SIG-M5 (cell line): ENCODE data around the gene DDX49.
"Not testable (repeated sequence)": the region's sequence is repeated elsewhere in the genome, so short reads cannot be mapped to it uniquely, and the experiment has no call there.

ENCODE experiments used
- DNase-seq: peaks from one replicate; lab custom pipeline; 2025; lab: John Stamatoyannopoulos, UW

DDX49 gene

DNA sequence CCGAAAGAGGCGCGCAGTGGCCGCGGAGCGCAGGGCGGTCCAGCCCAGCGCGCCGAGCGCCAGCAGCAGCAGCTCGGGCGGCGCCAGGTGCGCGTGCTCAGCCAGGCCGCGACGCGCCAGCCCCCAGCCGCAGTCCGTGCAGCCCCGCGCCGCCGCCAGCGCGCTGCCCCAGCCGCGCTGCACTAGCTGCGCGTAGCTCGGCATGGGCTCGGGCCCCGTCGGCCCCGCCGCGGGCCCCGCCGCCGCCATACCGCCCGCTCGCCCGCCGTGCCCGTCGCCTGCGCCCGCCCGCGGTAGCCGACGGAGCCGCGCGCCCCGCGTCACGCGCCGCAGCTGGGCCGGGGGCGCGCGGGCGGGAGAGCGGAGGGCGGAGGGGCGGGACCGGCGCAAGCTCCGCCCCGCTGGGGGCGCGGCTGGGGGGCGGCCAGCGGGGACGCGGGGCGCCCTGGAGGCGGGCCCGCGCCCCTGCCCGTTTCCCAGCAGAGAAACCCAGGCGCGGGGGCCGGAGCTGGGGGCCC lies 23.6 kb upstream of the DDX49 start, which contains the start of gene CERS1:
TSS of gene CERS1 (minus strand) at position 335 of the 518 bp plus-strand sequence. CDS start at position 249, 86 bp downstream.
- no peak for DNase-seq

DNA sequence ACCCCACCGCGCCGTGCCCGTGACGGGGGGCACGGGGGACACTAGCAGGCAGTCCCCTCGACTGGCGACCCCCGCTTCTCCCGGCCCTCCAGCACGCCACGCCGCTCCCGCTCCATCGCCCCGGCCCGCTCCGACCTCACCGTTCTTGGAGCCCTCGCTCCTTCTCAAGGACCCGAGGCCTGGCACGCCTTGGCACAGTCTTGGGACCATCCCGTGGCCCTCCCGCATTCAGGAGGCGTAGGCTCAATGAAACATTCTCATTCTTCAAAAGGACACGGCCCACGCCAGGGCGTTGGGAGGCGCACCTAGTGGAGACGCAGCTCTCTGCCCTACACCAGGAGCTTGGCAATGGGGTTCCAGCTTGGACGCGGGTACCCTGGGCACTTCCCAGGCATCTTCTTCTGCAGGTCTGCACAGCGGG lies 23.1 kb upstream of the DDX49 start:
- DNase-seq: no peak

DNA sequence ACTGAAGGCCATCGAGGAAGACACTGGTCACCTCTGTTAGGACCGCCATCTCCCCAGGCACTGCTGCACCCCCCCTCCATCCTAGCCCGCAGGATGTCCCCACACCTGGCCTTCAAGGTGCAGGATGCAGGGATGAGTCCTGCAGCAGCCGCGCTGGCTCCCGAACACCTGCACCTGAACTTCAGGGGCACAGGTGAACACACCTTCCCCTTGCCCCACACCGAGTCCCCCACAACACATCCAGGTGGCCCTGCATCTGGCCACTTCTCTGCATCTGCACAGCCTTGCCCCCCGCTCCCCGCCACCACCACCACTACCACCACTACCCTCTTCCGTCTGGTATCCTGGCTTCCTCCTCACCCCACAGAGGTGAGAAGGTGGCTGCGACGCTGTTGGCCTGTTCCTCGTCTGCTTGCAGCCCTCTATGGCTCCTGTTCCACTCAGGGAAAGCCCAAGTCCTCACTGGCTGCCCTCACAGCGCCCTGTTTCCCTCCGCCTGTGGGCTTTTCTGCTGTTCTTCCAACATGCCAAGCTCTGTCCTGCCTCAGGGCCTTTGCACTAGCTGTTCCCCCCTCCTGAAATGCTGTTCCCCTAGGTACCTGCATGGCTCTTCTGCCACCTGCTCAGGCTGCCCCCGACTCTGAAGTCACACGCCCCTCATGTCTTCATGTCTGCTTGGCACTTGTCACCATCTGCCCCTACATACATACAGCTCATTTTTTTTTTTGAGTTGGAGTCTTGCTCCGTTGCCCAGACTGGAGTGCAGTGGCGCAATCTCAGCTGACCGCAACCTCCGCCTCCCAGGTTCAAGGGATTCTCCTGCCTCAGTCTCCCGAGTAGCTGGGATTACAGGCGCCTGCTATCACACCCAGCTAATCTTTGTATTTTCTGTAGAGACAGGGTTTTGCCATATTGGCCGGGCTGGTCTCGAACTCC lies 22.2 kb upstream of the DDX49 start:
- DNase-seq: no peak

DNA sequence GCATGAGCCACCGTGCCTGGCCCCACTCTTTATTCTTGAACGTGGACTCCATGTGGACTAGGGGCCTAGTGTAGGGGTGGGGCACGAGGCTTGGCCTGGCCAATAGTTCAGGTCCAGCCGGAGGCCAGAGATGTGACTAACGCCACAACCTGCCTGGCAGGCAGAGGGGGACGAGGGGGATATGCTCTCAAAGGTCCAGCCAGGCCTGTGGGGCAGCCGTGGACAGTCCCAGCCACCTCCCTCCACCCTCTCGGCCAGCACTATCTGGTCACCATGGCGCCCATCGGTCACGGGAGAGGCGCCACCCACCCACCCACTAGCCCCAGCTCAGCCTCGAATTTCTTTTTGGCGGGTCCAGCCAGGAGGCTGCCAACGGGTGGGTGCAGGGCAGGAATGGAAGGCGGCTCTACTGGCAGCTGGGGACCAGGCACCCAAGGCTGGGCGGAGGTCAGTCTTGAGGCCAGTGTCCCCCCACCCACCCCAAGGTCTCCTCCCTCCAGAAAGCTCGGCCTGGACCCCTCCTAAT lies 21.4 kb upstream of the DDX49 start:
- DNase-seq: no peak

DNA sequence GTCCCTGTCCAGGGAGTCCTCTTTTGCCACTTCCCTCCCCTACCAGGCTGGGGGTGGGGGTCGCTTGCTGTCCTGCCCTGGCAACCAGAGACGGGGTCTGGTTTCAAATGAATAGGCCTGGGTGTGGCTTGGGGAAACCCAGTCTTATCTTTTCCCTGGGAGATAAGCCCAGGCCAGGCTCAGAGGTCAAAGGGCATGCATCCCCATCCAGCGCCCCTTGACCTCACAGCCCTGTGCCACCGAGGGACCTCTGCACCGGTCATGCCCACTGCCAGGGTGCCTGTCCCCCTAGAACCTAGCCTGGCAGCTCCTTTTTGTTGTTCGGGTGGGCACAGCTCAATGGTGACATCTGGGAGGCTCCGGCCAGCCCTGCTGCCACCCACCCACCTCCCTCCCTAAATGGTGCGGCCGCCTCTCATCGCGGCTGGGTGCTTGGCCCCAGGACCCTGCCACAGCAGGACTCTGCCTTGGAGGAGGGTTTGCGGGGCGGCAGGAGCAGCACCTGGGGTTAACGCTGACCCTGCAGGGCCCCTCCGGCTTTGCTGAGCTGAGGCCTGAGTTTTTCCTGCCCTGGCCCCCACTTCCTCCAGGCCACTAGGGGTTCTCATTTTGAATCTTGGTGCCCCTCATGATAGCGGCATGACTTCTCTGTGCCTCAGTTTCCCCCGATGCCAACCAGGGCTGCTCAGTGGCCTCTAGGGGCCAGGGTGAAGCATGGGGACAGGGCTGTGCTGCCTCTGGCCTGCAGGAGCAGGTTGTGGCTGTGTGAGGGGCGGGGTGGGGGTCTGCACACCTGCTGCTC lies 20.7 kb upstream of the DDX49 start:
- DNase-seq: no peak

DNA sequence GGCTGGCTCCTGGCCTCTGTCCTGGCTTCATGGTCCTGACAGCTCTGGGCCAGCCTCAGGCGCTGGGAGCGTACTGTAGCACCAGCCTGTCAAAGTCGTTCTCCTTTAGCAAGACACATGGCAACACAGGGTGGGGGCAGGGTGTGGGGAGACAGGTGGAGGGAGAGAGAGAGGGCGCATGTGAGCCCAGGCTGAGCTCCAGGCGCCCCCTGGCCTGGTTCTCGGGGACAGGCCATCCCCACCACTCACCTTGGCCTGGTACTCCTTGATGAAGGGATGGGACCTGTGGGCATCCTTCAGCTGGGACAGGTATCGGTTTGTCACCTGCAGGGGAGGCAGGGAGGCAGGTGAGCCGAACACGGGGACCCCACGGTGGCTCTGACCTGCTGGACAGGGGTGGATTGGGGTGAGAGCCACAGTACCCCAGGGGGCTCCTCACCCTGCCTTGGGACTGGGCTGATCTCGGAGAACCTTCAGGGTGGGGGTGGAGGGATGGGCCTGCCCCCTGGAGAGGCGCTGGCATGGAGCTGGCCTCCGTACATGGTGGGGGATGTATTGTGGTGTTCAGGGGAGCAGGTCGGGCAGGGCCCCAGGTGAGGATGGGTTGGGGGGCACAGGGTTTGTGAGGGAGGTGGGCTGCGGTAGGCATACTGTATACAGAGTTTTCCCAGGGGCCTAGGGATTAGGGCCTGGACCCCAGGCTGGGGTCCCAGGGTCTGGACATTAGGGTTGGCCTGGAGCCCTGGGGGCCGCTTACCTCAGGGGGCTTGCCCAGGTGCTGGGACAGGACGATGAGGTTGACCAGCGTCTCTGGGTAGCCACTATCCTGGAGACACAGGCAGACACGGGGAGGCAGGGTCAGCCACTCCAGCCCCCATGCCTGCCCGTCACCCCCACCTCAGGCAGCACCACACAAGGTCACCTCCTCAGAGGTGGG lies 19.6 kb upstream of the DDX49 start:
- no peak for DNase-seq

DNA sequence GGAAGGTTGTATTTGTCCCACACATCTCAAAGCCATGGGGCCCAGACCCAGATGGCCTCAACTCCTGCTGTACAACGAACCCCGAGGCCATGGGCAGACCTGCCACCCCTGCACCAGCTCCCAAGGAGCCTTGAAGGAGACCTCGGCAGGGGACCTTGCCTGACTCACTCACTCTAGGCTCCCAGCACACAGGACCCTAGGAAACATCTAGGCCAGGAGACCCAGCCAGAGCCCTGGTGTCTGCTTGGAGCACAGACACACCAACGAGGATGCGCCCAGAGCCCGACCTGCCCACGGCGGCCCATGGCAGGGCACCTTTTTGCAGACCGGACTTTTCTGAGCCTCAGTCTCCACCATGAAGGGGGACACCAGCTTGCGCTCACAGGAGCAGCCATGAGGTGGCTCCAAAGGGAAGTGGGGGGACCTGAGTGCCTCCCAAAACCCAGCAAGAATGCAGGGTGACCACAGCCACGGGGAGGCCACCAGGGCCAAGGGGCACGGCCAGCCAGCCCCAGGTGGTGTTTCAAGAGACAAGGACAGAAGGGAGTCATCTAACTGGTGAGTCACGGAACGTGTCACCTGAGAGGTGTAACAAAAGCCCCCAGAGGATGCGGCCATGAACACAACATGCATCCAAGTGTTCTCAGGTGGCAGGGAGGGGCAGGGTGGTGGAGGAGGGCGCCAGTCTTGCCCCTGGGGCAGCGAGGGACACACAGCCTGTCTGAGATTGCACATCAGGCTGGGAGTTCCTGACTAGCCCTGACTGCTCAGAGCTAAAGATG lies 18.6 kb upstream of the DDX49 start:
- no peak for DNase-seq

DNA sequence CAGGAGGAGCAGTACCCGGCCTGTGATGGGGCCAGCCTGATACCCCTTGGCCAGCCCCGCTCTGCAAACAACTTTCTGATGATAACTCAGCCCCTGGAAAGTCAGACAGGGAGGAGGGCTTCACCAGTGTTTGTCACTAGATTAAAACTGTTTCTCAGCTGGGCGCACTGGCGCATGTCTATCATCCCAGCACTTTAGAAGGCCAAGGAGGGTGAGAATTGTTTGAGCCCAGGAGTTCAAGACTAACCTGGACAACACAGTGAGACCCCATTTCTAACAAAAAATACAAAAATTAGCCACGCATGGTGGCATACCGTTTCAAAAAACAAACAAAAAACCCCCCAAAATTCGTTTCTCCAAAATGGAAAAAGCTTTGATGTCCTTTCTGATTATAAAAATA lies 18.0 kb upstream of the DDX49 start:
- no peak for DNase-seq

DNA sequence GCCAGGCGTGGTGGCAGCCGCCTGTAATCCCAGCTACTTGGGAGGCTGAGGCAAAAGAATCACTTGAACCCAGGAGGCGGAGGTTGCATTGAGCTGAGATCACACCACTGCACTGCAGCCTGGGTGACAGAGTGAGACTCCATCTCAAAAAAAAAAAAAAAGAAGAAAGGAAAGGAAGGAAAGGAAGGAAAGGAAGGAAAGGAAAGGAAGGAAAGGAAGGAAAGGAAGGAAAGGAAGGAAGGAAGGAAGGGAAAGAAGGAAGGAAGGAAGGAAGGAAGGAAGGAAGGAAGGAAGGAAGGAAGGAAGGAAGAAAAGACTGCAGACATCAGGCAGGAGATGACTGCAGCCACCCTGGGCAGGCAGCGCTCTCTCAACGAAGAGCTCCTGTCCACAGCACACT lies 17.0 kb upstream of the DDX49 start:
- DNase-seq: not testable (repeated sequence)

DNA sequence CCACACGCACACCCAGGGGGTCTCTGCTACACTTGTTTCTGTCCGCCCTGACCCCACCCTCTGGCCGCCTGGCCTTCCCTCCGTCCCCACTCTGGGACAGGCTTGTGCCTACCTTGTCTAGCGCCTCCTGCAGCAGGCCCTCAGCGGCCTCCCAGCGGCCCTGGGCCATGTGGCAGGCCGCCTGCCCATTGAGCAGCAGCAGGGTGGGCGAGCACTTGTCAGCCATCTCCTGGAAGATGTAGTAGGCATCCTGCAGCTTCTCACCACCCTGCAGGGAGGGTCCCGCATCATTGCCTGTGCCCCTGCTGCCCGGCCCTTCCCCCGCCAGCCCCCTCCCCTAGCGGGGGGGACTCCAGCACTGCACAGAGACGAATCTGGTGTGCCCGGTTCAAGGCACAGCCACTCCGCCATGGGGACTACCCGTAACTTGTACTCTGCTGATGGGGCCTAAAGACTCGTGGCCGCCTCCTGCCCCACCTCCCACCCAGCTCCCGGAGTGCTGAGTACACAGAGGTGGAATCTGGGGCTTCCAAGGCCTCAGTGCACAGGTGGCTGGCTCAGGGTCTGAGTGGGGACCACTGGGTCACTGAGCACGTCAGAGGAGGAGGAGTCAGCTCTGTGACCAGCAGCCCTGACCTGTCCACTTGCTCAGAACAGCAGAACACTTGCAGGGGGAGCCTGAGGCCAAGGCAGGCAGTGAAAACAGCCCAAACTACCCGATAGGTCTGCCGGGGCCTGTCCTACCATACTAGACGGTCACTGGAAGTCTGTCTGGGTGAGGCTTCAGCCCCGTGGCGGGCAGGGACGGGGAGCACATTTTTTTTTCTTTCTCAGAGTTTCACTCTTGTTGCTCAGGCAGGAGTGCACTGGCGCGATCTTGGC lies 16.1 kb upstream of the DDX49 start:
- DNase-seq: no peak

DNA sequence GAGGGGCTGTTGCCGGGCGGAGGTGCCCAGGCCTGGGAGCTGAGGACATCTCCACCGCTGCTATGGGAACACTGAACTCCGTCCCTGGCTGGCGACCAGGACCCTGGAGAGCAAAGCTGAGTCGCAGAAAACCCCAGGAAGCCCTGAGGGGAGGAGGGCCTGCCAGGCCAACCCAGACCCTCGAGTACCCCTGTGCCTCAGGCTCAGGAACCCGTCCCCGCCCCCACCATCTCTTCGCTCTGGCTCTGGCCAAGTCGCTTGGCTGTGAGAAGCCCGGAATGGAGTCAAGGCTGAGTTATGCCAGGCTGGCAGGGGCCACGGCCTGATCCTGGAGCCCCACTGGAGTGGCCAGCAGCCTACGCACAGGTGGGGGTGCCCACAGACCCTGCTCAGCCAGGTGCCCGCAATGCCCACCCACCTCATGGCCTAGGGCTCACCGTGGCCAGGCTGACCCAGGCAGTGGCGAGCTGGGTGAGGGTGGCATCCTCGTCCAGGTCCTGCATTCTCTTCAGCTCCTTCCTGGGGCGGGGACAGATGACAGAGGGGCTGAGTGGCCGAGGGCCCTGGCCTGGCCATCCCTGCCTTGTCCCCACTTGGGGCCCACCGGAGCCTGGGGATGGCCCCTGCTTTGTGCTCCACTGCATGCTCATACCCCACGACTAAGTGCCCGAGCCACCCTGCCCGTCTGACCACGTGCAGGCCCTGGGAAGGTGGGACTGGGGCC lies 15.0 kb upstream of the DDX49 start:
- DNase-seq: no peak

DNA sequence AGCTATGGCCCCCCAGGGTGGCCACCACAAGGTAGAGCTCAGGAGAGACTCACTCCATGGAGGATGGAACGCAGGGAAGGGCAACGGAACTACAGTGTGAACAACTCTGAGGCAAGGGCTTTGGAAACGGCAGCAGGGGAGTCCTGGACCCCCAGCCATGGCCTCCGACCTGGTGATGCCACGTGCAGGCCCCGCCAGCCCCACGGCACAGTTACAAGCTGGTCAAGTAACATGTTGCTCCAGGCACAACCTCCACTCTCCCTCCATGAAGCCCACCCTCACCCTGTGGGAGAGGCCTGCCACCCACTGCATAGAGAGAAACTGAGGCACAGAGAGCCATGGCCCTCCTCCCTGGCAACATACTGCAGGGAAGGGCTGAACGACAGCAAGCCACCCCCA lies 14.5 kb upstream of the DDX49 start:
- no peak for DNase-seq

DNA sequence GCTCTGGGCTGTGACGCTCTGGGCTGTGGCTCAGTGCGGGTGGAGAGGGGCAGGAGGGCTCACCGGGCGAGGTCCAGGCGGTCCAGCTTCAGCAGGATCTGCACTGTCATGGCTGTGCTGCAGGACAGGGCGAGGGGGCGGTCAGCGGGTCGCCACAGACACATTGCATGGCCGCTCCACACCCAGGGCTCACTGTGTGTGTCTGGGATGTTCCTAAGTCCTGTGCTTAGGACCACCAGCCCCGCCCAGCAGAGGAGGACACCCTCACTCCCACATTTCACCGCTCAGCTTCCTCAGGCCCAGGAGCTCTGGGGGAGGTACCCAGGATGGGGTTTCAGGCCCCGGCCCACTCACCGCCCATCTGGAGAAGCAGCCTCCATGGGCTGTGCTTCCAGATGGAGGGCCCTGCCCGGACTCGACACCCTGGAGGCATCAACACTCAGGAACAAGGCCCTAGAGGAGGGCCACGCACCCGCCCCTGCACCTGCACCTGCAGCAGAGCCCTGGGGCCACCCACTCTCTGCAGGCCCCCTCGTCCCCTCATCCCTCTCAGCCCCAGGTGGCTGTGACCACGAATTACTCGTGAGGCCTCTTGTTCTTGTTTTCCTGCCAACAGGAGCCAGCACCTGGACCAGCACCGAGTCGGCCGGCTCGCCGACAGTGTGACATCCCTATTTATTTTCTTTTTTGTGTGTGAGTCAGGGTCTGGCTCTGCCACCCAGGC lies 13.8 kb upstream of the DDX49 start:
- DNase-seq: no peak

DNA sequence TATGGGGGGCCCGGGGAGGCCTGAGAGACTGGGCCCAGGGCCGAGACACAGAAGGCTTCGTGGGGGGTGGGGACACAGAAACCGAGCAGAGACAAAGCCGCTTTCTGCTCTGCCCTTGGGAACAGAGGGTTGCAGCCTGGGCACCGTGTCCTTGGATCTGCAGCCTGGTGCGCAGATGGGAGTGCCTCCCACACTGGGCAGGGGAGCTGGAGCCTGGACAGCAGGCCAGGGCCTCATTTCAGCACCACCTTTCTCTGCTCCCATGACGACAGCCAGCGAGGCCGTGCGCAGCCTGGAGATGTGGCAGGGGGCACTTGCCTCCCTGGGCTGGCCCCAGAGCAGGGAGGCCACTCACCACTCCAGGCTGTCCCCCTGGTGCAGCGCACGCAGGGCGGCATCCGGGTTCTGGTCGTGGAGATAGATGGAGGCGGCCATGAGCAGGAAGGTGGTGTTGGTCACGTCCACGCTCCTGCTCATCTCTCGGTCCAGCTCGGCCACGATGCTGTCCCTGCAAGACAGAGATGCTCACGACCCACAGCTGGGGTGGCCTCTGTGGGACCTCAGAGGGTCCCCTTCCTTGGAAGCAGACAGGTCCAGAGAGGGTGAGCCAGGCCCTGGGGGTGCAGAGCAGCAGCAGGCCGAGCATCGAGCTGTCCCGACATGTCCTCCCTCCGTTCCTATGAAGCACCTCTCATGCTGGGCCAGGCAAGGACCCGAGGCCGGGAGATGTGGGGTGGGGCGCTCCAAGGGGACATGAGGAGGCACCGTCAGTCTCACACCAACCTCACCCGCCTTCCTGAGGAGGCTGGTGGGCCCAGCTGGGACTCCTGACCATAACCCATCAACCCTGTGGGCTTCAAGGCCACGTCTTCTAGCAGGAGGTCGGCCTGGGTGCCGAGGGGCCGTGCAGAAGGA lies 12.7 kb upstream of the DDX49 start:
- DNase-seq: no peak

DNA sequence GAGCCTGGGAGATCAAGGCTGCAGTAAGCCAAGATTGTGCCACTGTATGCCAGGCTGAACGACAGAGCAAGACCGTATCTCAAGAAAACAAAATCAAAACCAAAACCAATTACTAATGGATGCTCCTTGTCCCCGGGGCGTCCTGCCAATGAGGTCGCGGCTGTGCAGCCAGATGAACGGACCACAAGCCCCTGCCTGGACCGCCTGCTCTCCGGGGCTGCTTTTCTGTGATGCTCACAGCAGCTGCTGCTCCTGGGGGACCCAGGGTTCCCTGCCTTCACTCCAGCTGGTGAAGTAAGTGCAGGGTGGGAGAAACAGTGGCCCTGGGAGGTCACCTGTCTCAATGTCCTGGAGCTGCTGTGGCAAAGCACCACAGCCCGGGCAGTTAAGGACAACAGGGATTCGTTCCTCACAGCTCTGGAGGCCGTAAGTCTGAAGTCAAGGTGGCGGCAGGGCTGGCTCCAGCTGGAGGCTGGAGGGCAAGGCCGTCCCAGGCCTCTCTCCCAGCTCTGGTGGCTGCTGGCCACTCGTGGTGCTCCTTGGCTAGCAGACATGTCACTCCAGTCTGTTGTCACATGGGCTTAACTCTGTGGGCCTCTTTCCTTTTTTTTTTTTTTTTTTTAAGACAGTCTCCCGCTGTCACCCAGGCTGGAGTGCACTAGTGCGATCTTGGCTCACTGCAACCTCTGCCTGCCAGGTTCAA lies 10.4 kb upstream of the DDX49 start:
- no peak for DNase-seq

DNA sequence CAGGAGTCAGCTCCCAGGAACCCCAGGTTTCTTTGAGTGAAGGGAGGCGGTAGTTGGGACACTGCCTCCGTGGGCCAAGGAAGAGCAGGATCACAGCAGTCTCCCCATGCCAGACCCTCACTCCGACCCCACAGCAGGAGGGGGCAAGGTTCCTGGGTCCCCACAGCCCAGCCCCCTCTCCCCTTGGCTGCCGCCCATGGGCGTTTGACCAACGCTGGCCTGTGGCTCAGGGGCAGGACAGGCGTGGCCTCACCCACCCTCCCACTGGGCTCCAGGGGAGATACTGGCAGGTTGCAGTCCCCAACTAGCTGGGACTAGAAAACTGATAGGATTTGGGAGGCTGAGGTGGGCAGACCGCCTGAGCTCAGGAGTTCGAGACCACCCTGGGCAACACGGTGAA lies 9.5 kb upstream of the DDX49 start:
- no peak for DNase-seq
